IMR-90 (cell line): ENCODE measurements around the gene HEXIM1.

Source experiments
- NFE2L2 ChIP-seq: fragments of 150-350 bp; IDR thresholded peaks from 2 replicates; pipeline ENCODE4 v1.6.1; 2016; ENCODE audit warnings: low read depth, mild to moderate bottlenecking, low read length
- TF ChIP-seq, protein P1 (sequence below): conservative IDR thresholded peaks from 2 replicates; pipeline ENCODE4 v1.5.1; 2012; ENCODE audit warnings: mild to moderate bottlenecking, low read depth, low read length, improper control_type of control experiment

DNA sequence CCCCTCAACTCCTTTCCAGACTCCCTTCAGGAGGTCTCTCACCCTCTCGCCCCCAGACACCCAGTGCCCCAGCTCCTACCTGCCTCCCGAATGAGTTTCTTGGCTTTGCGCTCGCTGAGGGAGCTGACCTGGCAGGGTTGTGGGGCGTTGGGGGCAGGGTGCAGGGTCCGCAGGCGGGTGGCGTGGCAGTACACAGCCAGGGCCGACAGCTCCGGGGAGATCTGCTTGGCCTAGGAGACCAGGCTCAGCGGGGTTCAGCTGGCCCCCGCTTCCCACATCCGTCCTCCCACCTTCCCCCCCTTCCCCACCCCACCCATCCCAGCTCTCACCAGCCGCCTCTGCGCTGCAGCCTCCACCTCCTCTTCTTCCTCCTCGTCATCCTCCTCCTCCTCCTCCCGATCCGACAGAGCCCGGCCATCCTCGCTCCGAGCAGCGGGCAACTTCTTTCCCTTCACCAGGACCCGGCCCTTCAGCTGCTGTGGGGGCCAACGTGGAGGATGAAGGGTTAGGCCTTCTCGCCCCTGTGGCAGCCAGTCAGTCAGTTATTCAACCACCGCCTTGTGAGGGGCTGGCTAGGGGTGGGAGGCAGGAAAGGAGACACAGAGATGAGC is 33.2 kb upstream of the HEXIM1 start:
- no peak for TF ChIP-seq NFE2L2
- TF ChIP-seq, protein P1, sequence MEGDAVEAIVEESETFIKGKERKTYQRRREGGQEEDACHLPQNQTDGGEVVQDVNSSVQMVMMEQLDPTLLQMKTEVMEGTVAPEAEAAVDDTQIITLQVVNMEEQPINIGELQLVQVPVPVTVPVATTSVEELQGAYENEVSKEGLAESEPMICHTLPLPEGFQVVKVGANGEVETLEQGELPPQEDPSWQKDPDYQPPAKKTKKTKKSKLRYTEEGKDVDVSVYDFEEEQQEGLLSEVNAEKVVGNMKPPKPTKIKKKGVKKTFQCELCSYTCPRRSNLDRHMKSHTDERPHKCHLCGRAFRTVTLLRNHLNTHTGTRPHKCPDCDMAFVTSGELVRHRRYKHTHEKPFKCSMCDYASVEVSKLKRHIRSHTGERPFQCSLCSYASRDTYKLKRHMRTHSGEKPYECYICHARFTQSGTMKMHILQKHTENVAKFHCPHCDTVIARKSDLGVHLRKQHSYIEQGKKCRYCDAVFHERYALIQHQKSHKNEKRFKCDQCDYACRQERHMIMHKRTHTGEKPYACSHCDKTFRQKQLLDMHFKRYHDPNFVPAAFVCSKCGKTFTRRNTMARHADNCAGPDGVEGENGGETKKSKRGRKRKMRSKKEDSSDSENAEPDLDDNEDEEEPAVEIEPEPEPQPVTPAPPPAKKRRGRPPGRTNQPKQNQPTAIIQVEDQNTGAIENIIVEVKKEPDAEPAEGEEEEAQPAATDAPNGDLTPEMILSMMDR, result no peak
